H9 (cell line): ENCODE data around the gene NOS3. TPM values are rescaled to one million over a fixed set of nuclear protein-coding genes. Genes with fewer than 3 reads are reported as not detected.

Source experiments
- DNase-seq: peaks from one replicate; pipeline ENCODE4 v3.0.0-alpha.2; 2017
- H2AFZ ChIP-seq: one replicate; pipeline ENCODE4 v1.6.1; 2013; ENCODE audit warnings: mild to moderate bottlenecking, low read length, control low read depth, moderate library complexity
- H2AK5ac ChIP-seq: 2 replicates; pipeline ENCODE4 v1.6.1; 2013; ENCODE audit warnings: low read length, control low read depth, mixed read lengths; ENCODE audit not compliant: insufficient read length
- H2BK120ac ChIP-seq: one replicate; pipeline ENCODE4 v1.6.1; 2013; ENCODE audit warnings: low read depth, mild to moderate bottlenecking, low read length, control low read depth, inconsistent platforms; ENCODE audit not compliant: poor library complexity, severe bottlenecking
- H2BK12ac ChIP-seq: 2 replicates; pipeline ENCODE4 v1.6.1; 2013; ENCODE audit warnings: low read length, control low read depth, mixed read lengths, low read depth; ENCODE audit not compliant: insufficient read length
- H2BK15ac ChIP-seq: 2 replicates; pipeline ENCODE4 v1.6.1; 2013; ENCODE audit warnings: low read depth, low read length, control low read depth
- H2BK20ac ChIP-seq: one replicate; pipeline ENCODE4 v1.6.1; 2013; ENCODE audit warnings: low read depth, mild to moderate bottlenecking, low read length, control low read depth, inconsistent platforms; ENCODE audit not compliant: poor library complexity, severe bottlenecking
- H2BK5ac ChIP-seq: 2 replicates; pipeline ENCODE4 v1.6.1; 2013; ENCODE audit warnings: low read length, control low read depth, mixed read lengths; ENCODE audit not compliant: insufficient read length
- H3K14ac ChIP-seq: 2 replicates; pipeline ENCODE4 v1.6.1; 2013; ENCODE audit warnings: low read length, control low read depth; ENCODE audit not compliant: insufficient read depth
- H3K18ac ChIP-seq: 2 replicates; pipeline ENCODE4 v1.6.1; 2013; ENCODE audit warnings: low read depth, mild to moderate bottlenecking, mixed read lengths, low read length, control low read depth; ENCODE audit not compliant: insufficient read length
- H3K23ac ChIP-seq: 2 replicates; pipeline ENCODE4 v1.6.1; 2013; ENCODE audit warnings: low read length, control low read depth, mixed read lengths, low read depth; ENCODE audit not compliant: insufficient read length
- H3K23me2 ChIP-seq: 2 replicates; pipeline ENCODE4 v1.6.1; 2013; ENCODE audit warnings: low read depth, mild to moderate bottlenecking, mixed read lengths, low read length, control low read depth; ENCODE audit not compliant: insufficient read length, poor library complexity, severe bottlenecking
- H3K27ac ChIP-seq: 2 replicates; pipeline ENCODE4 v1.5.1; 2013; ENCODE audit warnings: low read length, control low read depth, mixed read lengths, low read depth; ENCODE audit not compliant: insufficient read length
- H3K27me3 ChIP-seq: 2 replicates; pipeline ENCODE4 v1.6.1; 2013; ENCODE audit warnings: low read length, control low read depth, inconsistent platforms; ENCODE audit not compliant: insufficient read depth
- H3K4ac ChIP-seq: 2 replicates; pipeline ENCODE4 v1.6.1; 2013; ENCODE audit warnings: low read depth, mild to moderate bottlenecking, control low read depth, inconsistent platforms, low read length, moderate library complexity
- H3K4me1 ChIP-seq: 2 replicates; pipeline ENCODE4 v1.6.1; 2013; ENCODE audit warnings: low read length, control low read depth, inconsistent platforms; ENCODE audit not compliant: insufficient read depth
- H3K4me2 ChIP-seq: 2 replicates; pipeline ENCODE4 v1.6.1; 2013; ENCODE audit warnings: low read length, control low read depth, mixed read lengths; ENCODE audit not compliant: insufficient read length, insufficient read depth
- H3K56ac ChIP-seq: 2 replicates; pipeline ENCODE4 v1.6.1; 2013; ENCODE audit warnings: low read depth, mild to moderate bottlenecking, mixed read lengths, low read length, control low read depth; ENCODE audit not compliant: insufficient read length
- H3K79me1 ChIP-seq: 2 replicates; pipeline ENCODE4 v1.6.1; 2013; ENCODE audit warnings: low read depth, mild to moderate bottlenecking, moderate library complexity, low read length, control low read depth, inconsistent platforms; ENCODE audit not compliant: insufficient read depth, poor library complexity, severe bottlenecking
- H3K79me2 ChIP-seq: 2 replicates; pipeline ENCODE4 v1.6.1; 2013; ENCODE audit warnings: low read length, control low read depth, inconsistent platforms; ENCODE audit not compliant: insufficient read depth
- H3K9ac ChIP-seq: 2 replicates; pipeline ENCODE4 v1.6.1; 2013; ENCODE audit warnings: low read length, control low read depth, mixed read lengths; ENCODE audit not compliant: insufficient read length; ENCODE audit errors: extremely low read depth
- H3K9me3 ChIP-seq: one replicate; pipeline ENCODE4 v1.6.1; 2013; ENCODE audit warnings: low read depth, low read length, inconsistent platforms; ENCODE audit not compliant: control insufficient read depth
- H3T11ph ChIP-seq: one replicate; pipeline ENCODE4 v1.6.1; 2013; ENCODE audit warnings: mild to moderate bottlenecking, low read length, control low read depth, inconsistent platforms
- H4K20me1 ChIP-seq: one replicate; pipeline ENCODE4 v1.6.1; 2013; ENCODE audit not compliant: control insufficient read depth, insufficient read length, insufficient read depth
- H4K5ac ChIP-seq: 2 replicates; pipeline ENCODE4 v1.6.1; 2013; ENCODE audit warnings: low read depth, mild to moderate bottlenecking, mixed read lengths, low read length, control low read depth; ENCODE audit not compliant: insufficient read length
- H4K8ac ChIP-seq: replicated peaks from 2 replicates; pipeline ENCODE4 v1.6.1; 2013; ENCODE audit warnings: low read length, control low read depth, mixed read lengths, low read depth; ENCODE audit not compliant: insufficient read length
- H4K91ac ChIP-seq: 2 replicates; pipeline ENCODE4 v1.6.1; 2013; ENCODE audit warnings: low read depth, mild to moderate bottlenecking, moderate library complexity, mixed read lengths, low read length, control low read depth; ENCODE audit not compliant: insufficient read length
- H3K27ac Mint-ChIP-seq, 3 experiments: 2 replicates in 2 of 3; 3 replicates in 1 of 3; pipeline ENCODE4 v1.8.0; 2020 to 2021; ENCODE audit warnings: mixed read lengths in 3 of 3, mild to moderate bottlenecking in 1 of 3, moderate library complexity in 1 of 3
- H3K27me3 Mint-ChIP-seq: 2 replicates; pipeline ENCODE4 v1.8.0; 2021; ENCODE audit warnings: low read depth, mild to moderate bottlenecking, moderate library complexity, mixed read lengths
- H3K36me3 Mint-ChIP-seq, 3 experiments: 2 replicates in 2 of 3; 3 replicates in 1 of 3; pipeline ENCODE4 v1.8.0; 2020 to 2021; ENCODE audit warnings: low read depth in 3 of 3, mixed read lengths in 3 of 3; ENCODE audit not compliant: insufficient read depth in 1 of 3
- H3K4me1 Mint-ChIP-seq, 2 experiments: 2 replicates each; pipeline ENCODE4 v1.8.0; 2020; ENCODE audit warnings: mixed read lengths in 2 of 2
- H3K4me3 Mint-ChIP-seq, 2 experiments: 2 replicates in 1 of 2; 3 replicates in 1 of 2; pipeline ENCODE4 v1.8.0; 2020 to 2021; ENCODE audit warnings: mild to moderate bottlenecking in 2 of 2, mixed read lengths in 2 of 2, moderate library complexity in 1 of 2
- H3K9me3 Mint-ChIP-seq, 2 experiments: 2 replicates in 1 of 2; 3 replicates in 1 of 2; pipeline ENCODE4 v1.8.0; 2020; ENCODE audit warnings: mild to moderate bottlenecking in 2 of 2, mixed read lengths in 2 of 2, moderate library complexity in 1 of 2
- WGBS: extraction: QIAGEN DNeasy Blood & Tissue Kit; methylation state at CpG from one replicate; pipeline ENCODE4 v1.1.7; 2013; ENCODE audit warnings: missing lambda C conversion rate, low lambda C conversion rate, mixed read lengths; ENCODE audit not compliant: insufficient read length; ENCODE audit errors: extremely low coverage; 5-methylcytosine and 5-hydroxymethylcytosine counted together
- total RNA-seq: library from RNA; stranded (reverse); gene quantifications from 2 replicates; pipeline ENCODE4 v1.2.1, GENCODE V29; 2021
- TF ChIP-seq, protein P1 (sequence below): fragments of 200-600 bp; sonication (generic); conservative IDR thresholded peaks from 3 replicates; pipeline ENCODE4 v1.8.0; 2021; ENCODE audit warnings: antibody characterized with exemption, mild to moderate bottlenecking

The NOS3 gene
- total RNA-seq, 1 experiment from 2014 or later: 4.5 TPM

GRCh38 chr7:150945853-150946420 is 44.9 kb upstream of the NOS3 start:
- H3K9me3 ChIP-seq: no peaks in the 10 kb centered on the region
- H3K27ac ChIP-seq: no peak overlapping the region
- 0 out of 7 replicates have a peak overlapping the region, but pooled peaks of 1 of the 3 experiments have one; percentile 66 for H3K27ac Mint-ChIP-seq
- H3K79me2 ChIP-seq: no peaks in the 10 kb centered on the region
- no peak overlapping the region for H2AK5ac ChIP-seq
- H4K91ac ChIP-seq: no peak overlapping the region
- H3K4me3 Mint-ChIP-seq: no peak overlapping the region
- no peak overlapping the region for H2BK15ac ChIP-seq
- H2BK20ac ChIP-seq: no peak overlapping the region
- H3K27me3 Mint-ChIP-seq: peaks cover 4% of the 10 kb centered on the region
- no peak overlapping the region for H3K14ac ChIP-seq
- WGBS: no CpG with 5 or more reads among the region's 17 CpGs
- H3K36me3 Mint-ChIP-seq: no peaks in the 10 kb centered on the region
- H2AFZ ChIP-seq: no peak overlapping the region
- no peaks in the 10 kb centered on the region for H3K23me2 ChIP-seq
- H3K18ac ChIP-seq: no peak overlapping the region
- no peaks in the 10 kb centered on the region; a peak in 1 of 5 replicates for H3K9me3 Mint-ChIP-seq
- H4K20me1 ChIP-seq: no peaks in the 10 kb centered on the region
- no peak overlapping the region for H3K4ac ChIP-seq
- no peaks in the 10 kb centered on the region; the same call in 1 of the 2 replicates for H3K4me1 ChIP-seq
- no peak overlapping the region for H2BK12ac ChIP-seq
- H3K56ac ChIP-seq: no peak overlapping the region
- H3T11ph ChIP-seq: no peak overlapping the region
- H2BK120ac ChIP-seq: no peak overlapping the region
- H4K5ac ChIP-seq: no peak overlapping the region
- TF ChIP-seq, protein P1, sequence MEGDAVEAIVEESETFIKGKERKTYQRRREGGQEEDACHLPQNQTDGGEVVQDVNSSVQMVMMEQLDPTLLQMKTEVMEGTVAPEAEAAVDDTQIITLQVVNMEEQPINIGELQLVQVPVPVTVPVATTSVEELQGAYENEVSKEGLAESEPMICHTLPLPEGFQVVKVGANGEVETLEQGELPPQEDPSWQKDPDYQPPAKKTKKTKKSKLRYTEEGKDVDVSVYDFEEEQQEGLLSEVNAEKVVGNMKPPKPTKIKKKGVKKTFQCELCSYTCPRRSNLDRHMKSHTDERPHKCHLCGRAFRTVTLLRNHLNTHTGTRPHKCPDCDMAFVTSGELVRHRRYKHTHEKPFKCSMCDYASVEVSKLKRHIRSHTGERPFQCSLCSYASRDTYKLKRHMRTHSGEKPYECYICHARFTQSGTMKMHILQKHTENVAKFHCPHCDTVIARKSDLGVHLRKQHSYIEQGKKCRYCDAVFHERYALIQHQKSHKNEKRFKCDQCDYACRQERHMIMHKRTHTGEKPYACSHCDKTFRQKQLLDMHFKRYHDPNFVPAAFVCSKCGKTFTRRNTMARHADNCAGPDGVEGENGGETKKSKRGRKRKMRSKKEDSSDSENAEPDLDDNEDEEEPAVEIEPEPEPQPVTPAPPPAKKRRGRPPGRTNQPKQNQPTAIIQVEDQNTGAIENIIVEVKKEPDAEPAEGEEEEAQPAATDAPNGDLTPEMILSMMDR: no peak
- no peak overlapping the region for H3K4me2 ChIP-seq
- H3K23ac ChIP-seq: no peak overlapping the region
- H3K27me3 ChIP-seq: no peaks in the 10 kb centered on the region
- peak; percentile 33 for DNase-seq
- no peak overlapping the region for H2BK5ac ChIP-seq
- no peaks in the 10 kb centered on the region for H3K79me1 ChIP-seq
- no peak overlapping the region for H4K8ac ChIP-seq
- peaks cover 30 to 41% of the 10 kb centered on the region in 2 experiments for H3K4me1 Mint-ChIP-seq
- H3K9ac ChIP-seq: no peak overlapping the region
